Middle frontal gyrus (tissue), 1 donor: ENCODE data around the gene HPS1.

Experiments
- DNase-seq: peaks from one replicate; pipeline ENCODE4 v3.0.0-alpha.2; 2015; ENCODE audit warnings: low spot score; ENCODE audit errors: extremely low spot score

Gene HPS1

GRCh38 chr10:98414578-98414931, 32.2 kb downstream of the HPS1 start:
- DNase-seq: no peak

- no peak for DNase-seq
These were observed 35.0 kb downstream of the HPS1 start for GRCh38 chr10:98411768-98412167.

GRCh38 chr10:98411166-98411565, 35.6 kb downstream of the HPS1 start:
- no peak for DNase-seq

GRCh38 chr10:98410759-98411158, 36.0 kb downstream of the HPS1 start:
- no peak for DNase-seq

- DNase-seq: no peak
These were observed 36.5 kb downstream of the HPS1 start for GRCh38 chr10:98410135-98410743.

GRCh38 chr10:98408799-98409198, 37.9 kb downstream of the HPS1 start:
- DNase-seq: no peak

GRCh38 chr10:98407744-98408241, 38.9 kb downstream of the HPS1 start:
- DNase-seq: no peak

GRCh38 chr10:98407017-98407743, 39.6 kb downstream of the HPS1 start:
- DNase-seq: no peak

- DNase-seq: no peak
These were observed 41.3 kb downstream of the HPS1 start for GRCh38 chr10:98405422-98405821.

GRCh38 chr10:98404571-98405359, 42.0 kb downstream of the HPS1 start:
- no peak for DNase-seq

- DNase-seq: no peak
These were observed 42.8 kb downstream of the HPS1 start for GRCh38 chr10:98403812-98404504.

GRCh38 chr10:98402931-98403718, 43.6 kb downstream of the HPS1 start:
- no peak for DNase-seq

GRCh38 chr10:98402478-98402877, 44.3 kb downstream of the HPS1 start:
- no peak for DNase-seq

- no peak for DNase-seq
These were observed 46.3 kb downstream of the HPS1 start for GRCh38 chr10:98400482-98400881.

GRCh38 chr10:98399784-98400183, 47.0 kb downstream of the HPS1 start:
- DNase-seq: no peak

GRCh38 chr10:98397089-98397600, 49.6 kb downstream of the HPS1 start:
- no peak for DNase-seq

- no peak for DNase-seq
These were observed 50.4 kb downstream of the HPS1 start for GRCh38 chr10:98396096-98397063.

GRCh38 chr10:98394851-98395440, 51.8 kb downstream of the HPS1 start:
- DNase-seq: no peak

GRCh38 chr10:98391578-98391991, 55.1 kb downstream of the HPS1 start:
- DNase-seq: no peak
